Right kidney (tissue), 1 donor: ENCODE measurements around the gene CDC14A.
A peak's percentile ranks its signal among the peaks of the same experiment; 100 is the strongest.
"Not testable (repeated sequence)": the region's sequence is repeated elsewhere in the genome, so short reads cannot be mapped to it uniquely, and the experiment has no call there.

Experiments used
- DNase-seq: peaks from one replicate; pipeline ENCODE4 v3.0.0-alpha.2; 2016

CDC14A gene

DNA sequence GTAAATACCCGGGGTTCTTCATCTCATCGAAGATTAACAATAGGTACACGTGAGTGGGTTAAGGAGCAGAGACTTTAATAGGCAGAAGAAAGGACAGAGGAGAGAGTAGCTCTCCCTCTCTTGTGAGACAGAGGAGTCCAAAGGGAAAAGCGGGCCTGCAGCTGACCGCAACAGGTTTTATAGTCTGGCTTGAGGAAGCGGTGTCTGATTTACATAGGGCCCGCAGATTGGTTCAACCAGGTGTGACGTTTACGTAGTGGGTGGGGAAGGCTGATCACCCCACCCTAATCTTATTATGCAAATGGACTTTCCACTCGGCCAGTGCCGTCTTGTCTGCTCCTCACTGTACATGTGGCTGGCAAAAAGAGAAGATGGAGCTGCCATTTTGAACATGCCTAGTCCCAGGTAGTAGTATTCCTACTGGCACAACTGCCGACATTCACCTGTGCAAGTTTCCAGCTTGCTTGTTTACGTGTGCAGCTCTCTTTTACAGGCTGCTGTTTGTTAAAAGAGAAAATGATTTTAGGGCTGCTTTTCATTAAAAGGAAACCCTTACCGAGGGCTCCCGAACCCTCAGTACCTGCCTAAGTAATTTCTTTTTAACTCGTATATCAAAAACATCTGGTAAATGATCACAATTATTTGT is 10.6 kb downstream of the CDC14A start:
- no peak for DNase-seq

DNA sequence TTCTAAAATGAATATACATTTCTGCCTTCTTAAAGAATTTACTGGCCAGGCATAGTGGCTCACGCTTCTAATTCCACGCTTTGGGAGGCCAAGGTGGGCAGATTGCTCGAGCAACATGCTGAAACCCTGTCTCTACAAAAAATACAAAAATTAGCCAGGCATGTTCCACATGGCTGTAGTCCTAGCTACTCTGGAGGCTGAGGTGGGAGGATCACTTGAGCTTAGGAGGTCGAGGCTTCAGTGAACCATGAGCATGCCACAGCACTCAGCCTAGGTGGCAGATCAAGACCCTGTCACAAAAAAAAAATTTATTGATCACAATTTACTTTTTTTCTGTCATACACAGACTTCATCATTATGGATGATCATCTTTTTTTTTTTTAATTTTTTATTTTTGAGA is 11.5 kb downstream of the CDC14A start:
- no peak for DNase-seq

DNA sequence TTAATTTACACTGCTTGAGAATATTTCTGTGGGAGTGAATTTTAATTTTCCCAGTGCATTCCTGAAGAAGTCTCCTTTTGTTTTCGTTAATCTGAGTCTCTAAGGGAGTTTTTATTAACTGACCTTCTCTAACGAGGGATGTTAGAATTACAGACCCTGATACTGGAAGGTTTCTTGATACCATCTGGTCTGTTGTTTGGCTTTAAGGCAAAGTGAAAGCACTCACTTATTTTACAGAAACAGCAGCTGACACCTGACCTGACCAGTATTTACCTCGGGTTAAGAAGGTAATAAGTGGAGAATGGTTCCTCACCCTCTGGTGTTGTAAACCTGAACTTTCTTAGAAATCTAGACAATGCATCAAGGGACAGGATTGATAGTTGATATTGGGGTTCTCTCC is 12.4 kb downstream of the CDC14A start:
- DNase-seq: no peak

DNA sequence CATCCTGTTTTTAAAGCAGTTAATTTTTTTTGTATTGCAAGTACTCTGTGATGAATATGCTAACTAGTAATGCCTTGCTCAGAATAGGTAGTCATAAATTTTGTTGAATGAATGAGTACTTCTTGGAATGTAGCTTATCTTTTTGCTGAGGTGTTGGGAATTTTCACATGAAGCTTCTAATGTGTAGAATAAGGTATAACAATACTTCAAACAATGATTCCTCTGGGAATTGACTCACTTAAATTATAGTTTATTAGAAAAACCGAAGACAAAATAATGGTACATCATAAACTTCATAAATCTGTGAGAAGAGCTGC is 13.9 kb downstream of the CDC14A start:
- no peak for DNase-seq

DNA sequence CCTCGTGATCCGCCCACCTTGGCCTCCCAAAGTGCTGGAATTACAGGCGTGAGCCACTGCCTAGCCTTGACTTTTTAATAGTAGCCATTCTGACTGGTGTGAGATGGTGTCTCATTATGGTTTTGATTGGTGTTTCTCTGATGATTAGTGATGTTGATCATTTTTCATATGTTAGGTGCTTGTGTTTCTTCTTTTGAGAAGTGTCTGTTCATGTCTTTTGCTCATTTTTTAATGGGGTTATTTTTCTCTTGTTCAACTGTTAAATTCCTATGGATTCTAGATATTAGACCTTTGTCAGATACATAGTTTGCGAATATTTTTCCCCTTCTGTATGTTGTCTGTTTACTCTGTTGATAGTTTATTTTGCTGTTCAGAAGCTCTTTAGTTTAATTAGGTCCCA is 17.0 kb downstream of the CDC14A start:
- DNase-seq: not testable (repeated sequence)

DNA sequence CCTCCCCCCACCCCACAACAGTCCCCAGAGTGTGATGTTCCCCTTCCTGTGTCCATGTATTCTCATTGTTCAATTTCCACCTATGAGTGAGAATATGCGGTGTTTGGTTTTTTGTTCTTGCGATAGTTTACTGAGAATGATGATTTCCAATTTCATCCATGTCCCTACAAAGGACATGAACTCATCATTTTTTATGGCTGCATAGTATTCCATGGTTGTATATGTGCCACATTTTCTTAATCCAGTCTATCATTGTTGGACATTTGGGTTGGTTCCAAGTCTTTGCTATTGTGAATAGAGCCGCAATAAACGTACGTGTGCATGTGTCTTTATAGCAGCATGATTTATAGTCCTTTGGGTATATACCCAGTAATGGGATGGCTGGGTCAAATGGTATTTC is 21.6 kb downstream of the CDC14A start:
- DNase-seq: not testable (repeated sequence)

DNA sequence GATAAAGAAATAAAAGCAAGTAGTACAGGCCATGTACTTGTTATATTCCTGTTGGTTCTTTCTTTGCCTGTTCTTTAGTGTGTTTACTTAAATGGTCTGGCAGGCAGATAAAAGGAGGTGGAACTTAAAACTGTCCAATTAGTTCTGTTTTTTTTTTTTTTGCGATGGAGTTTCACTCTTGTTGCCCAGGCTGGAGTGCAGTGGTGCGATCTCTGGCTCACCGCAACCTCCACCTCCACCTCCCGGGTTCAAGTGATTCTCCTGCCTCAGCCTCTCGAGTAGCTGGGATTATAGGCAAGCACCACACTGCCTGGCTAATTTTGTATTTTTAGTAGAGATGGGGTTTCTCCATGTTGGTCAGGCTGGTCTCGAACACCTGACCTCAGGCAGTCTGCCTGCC is 24.6 kb downstream of the CDC14A start:
- not testable (repeated sequence) for DNase-seq

DNA sequence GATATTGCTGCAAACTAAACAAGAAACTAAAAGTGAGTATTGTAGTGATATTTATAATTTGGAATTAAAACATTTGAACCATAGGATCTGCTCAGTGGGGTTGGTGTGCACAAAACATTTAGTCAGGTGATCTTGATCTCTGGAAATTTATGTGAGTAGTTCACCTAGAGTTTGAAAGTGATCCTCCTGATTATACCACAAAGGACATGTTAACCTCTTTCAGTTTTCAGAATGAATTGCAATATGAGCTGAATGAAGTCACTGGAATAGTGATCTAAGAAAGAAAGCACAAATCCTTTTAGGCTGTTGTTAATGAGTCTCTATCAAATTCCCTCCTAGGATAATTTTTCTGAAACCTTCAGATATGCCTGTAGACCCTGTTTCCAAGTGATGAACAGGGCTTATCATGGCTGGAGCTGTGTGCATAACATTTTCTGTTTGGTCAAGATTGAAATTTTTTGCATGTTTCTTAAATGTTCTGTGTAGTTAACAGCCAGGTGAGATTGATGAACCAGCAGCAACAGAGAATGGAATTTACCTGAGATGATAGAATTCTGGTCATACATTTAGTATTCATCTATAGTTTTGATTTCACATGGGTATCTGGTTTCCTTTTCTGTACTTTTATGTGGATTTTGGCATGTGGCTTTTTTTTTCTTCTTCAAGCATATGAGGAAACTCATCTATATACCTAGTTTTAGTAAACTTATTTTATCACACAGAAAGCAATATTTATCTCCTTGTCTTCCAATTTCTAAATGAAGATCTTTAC is 25.5 kb downstream of the CDC14A start:
- DNase-seq: no peak

DNA sequence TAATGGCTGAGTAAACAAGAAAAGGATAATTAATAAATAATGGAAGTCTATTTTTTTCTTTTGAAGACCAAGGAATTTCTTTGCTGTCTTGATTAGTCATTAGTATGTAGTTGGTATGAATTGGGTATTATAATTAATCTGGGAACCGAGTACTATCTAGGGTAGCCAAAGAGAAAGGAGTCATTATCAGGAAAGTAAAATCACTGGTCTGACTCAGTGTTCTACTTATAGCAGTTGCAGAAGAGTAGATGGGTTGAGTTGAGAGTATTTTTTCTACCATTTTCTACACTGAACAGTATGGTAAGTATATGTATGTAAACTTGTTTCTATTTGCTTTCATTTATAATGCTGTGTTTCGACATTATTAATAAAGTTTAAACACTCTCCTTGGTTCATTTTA is 26.6 kb downstream of the CDC14A start:
- no peak for DNase-seq

DNA sequence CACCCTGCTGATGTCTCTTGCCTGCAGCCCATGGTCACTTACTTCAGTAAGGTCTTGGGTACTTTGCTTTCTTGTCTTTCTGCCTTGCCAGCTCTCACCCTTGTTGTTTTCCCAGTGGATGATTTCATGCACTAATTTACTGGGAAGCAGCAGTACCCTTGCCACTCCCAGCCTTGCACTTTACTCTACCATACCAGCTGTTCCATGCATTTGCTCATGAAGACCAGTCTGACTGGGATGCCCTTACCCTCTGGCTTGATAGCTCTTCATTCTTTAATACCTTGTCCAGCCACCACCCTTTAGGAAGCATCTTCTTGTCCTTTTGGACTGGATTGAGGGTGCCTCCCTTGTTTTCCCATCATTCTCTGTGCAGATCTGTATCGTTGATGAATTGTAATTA is 28.3 kb downstream of the CDC14A start:
- no peak for DNase-seq

DNA sequence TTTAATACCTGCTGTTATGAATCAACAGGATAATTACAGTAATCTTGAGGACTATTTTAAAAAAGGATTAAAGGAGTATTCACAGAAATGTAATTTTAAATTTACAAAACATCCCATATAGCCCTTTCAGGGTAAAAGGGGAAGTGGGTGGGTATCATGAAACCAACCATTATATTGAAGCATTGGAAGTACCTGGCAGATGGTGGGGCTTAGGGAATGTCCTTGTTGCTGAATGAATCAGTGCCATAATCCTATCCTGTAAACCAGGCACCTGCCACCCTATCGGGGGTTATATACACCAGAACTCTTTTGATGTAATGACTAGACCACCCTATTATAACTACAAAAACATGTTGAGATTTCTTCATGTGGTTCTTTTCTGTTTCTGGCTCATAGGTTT is 30.4 kb downstream of the CDC14A start:
- DNase-seq: no peak

DNA sequence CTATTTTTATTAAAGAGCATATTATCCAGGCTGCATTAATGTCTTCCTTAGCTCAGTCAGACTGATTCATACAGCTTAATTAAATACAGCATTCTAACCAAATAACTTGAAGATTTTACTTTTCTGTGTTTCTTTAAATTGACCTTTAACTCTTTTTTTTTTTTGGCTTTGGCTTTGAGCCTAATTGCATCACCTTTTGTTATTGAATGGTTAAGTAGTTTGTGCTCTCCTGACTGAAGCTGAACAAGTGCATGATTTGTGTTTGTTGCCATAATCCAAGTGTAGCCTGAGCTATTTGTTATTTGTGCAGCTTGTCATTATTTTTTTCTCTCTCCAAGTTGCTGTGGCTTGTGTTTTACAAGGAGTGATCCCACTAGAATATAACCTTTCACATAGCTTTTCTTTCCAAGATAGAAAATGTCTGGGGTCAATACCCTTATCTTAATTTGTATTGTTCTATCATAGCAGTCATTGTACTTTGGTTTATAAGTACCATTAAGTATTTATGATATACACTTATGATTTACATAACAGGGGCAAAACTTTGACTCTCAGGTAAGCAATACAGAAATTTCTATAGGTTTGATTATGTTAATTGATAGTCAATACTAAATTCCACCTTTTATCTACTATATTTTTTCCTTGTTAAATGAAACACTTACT is 31.6 kb downstream of the CDC14A start:
- DNase-seq: no peak

DNA sequence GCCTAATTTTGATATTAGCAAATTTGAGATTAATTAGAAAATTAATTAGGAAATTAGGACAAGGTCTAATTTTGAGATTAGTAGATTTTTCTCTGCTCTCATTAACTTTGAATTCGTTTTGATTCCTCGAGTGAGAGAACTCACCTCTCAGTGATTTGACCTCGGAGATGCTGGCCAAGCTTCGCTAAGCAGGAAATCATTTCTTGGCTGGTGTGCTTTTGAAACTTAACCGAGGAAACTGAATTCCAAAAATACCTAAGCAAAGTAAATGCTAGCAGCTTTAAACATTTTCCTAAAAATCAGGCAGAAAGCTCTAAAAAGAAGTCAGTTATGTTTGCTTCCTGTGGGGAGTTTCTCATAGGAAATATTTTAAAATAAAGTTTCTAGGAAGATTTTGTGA is 34.9 kb downstream of the CDC14A start:
- peak; percentile 24 for DNase-seq

DNA sequence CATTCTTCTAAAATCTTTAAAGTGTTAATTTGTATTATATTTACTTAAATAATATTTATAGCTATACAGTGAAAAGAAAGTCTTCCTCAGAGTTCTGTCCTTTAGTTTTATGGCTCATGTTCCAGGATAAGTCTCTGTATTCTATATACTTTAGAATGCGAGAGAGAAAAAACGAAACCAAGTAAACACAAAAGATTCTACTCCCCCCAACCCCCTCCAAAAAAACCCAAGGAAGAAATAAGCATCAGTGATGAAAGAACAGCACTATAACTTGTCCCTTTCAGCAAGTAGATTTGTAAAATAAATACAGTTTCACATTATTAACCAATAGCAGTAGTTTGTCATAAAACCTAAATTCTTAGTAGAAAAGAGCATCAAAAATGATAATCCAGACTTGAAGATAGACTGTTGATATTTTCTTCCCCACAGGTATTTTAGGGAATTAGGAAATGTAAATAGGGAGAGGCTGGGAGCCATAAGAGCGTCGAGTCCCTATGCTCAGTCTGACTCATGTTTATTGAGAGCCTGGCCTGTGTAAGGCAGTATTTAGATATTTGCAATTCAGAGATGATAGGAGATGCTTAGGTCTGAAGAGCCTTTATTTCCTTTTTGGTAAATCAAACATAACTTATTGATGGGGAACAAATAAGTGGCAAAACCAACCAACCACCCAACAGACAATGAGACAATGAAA is 35.5 kb downstream of the CDC14A start:
- DNase-seq: no peak

DNA sequence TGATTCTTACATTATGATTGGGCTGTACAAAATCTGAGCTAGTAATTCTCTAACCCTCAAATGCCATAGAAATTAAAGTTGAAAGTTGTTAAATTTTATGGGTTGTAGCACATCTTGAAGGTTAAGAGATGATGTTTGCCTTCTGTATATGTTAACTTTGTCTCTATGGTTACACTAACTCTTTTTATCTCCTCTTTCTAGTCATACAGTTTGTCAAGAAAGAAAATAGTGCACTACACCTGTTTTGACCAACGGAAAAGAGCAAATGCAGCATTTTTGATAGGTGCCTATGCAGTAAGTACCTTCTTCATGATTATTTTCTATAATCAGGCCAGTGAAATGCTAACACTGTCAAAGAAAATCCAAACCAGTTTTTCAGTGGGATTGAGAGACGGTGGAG is 38.2 kb downstream of the CDC14A start:
- DNase-seq: no peak

DNA sequence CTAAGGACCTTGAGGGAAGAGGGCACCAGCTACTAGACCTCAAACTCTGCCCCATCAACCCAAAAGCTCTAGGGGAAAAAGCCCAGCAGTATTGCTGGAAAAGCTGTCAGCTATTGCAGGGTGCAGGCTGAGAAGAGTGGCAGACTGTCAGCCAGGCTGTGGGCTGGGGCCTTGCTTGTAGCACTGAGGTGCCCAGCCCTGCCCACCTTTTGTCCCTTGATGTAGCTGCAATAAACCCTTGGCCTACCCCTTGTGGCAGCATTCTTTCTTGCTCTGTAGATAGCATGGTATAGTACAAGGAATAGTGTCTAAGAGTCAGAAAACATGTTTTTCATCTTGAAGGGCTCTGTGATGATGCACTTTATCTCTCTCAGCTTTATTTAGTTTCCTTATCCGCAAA is 39.4 kb downstream of the CDC14A start:
- no peak for DNase-seq

DNA sequence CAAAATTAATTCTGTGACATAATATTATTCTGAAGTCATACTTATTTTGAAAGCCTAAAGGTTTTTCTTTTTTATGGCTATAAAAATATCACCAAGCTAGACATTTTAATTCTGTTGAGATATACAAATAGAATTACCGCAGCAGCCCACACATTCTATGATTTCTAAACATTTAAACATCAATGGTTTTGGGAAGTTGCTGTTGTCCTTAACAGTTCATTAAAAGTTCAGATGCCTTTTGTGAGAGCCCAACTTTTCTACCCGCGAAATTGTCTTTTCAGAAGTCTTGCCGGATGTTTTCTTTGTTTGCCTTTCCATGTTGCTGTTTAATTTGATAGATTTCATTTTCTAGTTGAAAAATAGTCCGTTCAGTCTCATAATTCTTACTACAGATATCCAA is 40.5 kb downstream of the CDC14A start:
- no peak for DNase-seq

DNA sequence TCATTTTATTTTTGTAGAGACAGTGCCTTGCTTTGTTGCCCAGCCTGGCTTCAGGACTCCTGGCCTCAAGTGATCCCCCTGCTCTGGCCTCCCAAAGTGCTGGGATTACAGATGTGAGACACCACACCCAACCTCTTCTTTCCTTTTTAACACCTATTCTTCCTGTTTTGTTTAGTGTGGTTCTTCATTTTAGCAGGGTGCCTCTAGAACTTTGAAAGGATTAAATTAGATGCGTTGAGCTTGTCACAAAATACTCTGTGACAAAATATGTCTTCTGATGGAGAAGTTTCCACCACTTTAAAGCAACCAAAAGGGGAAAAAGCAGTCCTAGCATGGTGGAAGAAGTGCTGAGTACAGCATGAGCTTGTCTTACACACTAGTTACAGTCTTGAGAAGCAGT is 42.0 kb downstream of the CDC14A start:
- DNase-seq: no peak

DNA sequence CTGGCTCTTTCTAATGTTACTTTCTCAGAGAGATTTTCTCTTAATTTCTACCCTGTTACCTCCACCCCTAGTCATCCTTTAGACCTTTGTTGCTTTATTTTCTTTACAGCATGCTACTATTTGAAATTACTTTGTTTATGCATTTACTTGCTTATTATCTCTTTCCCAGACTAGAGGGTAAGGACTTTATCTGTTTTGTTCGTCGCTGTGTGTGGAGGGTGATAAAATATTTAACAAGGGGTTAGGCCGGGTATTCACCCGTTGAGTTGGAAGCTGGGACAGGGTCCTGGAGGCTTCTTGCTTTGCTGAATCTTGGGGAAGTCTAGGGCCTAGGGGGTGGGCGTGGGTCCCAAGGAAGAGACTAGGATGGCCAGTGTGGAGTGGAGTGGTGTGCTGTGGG is 43.6 kb downstream of the CDC14A start:
- no peak for DNase-seq

DNA sequence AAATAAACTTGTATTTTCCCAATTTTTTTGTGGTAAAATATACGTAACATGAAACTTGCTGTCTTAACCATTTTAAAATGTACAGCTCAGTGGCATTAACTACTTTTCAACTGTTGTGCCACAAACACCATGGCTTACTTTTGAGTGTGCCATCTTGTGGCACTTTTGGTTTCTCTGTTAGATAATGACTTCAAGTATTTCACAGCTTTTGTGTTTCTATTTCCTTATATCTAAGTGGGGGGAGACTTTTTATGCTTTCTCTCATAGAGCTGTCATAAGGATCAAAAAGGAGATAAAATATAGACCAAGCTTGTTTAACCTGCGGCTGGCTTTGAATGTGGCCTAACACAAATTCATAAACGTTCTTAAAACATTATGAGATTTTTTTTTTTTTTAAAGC is 44.3 kb downstream of the CDC14A start:
- DNase-seq: no peak

DNA sequence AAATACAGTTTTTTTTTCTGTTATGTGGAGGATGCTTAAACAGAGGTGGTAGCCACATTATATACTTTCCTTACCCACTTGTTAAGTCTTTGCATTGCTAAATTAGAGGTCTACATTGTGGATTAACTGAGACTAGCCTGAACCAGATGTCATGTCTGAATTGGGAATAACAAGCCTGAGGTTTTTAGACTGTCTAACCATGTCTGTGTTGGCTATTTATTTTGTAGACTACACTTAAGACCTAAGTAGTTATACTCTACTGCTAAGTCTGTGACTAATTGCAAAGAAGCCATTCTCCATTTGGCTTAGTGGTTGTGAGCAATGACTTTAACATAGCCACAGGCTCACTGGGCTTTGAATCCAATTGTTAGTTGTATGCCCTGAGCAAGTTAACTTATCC is 45.4 kb downstream of the CDC14A start:
- no peak for DNase-seq

DNA sequence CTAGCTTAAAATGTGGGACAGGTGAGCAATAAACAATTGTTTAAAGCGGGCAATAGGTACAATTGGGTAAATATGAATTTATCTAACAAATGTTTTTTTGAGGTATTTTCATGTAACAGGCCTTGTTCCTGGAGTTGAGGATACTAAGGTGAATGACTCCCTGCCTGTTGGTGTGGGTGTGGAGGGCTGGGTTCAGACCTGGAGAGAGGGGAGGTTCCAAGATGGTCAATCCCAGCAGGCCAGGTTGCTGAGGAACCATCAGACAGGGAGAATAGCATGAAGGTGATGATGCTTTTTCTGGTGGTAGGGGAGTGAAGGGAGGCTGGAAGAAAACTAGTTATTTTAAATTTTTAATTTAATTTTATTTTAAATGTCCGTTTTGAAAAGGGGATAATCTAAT is 46.3 kb downstream of the CDC14A start:
- no peak for DNase-seq

DNA sequence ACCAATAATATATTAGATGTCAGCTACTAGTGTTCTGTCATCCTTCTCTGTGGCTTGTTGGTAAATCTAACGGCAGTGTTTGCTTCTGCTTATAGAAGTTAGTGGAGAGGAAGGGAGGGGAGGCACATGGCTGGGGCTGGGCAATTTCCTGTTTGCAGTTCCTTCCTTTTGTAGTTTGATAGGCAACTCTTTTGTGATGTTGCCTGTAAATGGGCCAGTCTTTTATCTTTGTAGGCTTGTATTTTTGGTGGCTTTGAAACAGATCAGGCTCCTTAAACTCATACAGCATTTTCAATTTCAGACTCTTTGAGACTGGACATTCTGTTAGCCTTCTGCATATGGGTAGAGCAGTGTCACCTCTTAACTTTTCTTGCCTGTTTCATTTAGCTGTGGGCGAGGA is 48.1 kb downstream of the CDC14A start:
- DNase-seq: no peak
